NCI-H2196 treated with DMSO at 0.1 percent for 48 hours (cell line): ENCODE results near the gene QDPR.

Experiments used
- DNase-seq: peaks from one replicate; lab custom pipeline; 2025; ENCODE audit not compliant: unreplicated experiment; lab: John Stamatoyannopoulos, UW

QDPR gene

DNA sequence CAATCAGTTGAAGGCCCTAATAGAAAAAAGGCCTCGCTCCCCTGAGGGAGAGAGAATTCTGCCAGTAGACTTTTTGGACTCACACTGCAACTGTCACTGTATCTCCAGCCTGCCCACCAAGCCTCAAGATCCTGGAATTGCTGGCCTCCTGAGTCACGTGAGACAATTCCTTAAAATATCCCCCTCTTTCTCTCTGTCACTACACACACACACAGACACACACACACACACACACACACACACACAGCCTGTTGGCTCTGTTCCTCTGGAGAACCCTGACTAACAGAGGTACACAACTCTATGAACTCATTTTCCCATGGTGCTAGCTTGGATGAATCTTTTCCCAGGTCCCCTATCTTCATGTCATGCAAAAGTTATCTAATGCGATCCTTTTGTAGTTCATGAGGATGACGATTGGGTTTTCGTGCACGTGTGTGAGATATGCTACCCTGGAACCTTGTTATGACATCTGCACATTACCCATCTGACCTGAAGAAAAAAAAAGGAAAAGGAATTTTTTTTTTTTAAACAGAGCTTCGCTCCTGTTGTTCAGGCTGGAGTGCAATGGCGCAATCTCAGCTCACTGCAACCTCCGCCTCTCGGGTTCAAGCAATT, 16.8 kb upstream of the QDPR start:
- no peak for DNase-seq

DNA sequence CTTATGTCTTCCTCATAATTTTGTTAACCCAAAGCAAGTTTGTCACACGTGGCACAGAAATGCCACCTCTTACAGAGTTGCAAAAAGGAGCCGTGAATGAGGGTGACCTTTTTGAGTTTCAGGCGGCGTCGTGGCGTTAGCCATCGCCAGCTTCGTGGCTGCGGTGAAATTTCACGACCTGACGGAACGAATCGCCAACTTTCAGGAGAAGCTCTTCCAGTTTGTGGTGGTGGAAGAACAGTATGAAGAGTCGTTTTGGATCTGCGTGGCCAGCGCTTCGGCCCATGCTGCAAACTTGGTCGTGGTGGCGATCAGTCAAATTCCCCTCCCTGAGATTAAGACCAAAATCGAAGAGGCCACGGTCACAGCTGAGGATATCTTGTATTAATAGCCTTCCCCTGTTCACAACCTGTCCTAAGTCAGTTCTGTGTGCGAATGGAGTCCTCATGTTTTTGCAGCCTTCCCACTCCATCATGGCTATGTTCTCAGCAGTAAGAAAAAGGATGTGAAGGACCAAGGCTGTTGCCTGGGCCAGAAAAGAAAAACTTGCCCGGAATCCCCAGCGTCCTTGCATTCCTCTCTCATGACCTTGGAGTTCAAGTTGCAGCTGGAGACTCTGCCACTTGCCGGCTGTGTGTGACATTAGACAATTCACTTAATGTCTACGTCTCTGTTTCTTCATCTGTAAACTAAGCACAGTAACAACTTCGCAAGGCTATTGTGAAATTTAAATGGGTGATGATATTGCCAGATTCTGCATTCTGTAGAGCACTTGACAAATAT, 15.0 kb upstream of the QDPR start:
- DNase-seq = no peak

DNA sequence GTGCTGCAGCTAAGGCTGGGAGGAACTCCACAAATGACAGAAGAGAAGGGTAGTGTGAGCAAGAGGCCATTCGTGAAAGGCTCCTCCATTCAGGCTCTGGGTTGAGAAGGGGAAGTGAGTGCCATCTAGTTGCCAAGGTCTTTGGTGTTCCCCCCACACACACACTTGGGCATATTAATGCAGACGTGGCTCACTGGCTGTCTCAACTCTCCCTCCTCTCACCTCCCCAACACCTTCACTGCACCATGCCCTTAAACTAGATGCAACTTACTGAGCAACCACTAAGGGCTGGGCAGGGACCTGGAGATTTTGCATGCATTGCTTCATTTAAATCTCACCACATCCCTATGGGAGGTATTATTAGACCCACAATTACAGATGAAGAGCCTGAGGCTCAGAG, 11.8 kb upstream of the QDPR start:
- DNase-seq = no peak

DNA sequence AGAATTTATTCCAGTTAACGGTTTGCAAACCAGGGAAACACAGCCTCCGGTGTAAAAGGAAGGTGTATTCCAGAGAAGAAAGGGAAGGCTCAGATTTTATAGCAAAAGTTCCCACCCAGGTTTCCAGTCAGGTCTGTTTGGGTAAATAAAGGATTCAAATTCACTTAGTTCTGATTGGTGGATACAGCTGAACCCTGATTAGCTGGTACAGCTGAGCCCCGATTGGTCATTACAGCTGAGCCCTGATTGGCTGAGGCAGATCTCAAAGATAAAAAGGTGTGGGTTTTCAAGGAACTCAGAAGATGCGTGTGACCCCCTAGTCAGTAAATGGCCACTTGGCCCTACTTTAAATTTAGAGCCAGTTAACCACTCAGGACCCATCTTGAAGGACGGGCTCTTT, 9.7 kb upstream of the QDPR start:
- no peak for DNase-seq

DNA sequence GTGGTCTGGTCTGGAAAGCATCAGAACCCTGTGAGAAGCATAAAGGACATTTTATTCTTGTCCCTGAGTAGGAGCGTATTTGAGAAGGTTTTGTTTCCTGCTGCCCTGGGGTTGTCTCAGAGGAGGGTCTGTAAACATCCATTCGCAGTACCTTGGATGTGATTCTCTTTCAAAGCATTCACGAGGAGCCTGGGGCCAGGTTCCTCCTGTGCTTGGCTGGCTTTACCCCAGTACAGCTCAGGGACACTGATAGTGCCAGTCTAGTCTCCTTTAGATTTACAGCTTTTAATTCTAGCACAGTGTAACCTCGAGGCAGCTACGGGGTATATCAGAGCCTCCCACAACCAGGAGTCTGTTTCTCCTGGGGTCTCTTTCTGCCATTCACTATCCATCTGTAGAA, 5.8 kb upstream of the QDPR start:
- DNase-seq = no peak

DNA sequence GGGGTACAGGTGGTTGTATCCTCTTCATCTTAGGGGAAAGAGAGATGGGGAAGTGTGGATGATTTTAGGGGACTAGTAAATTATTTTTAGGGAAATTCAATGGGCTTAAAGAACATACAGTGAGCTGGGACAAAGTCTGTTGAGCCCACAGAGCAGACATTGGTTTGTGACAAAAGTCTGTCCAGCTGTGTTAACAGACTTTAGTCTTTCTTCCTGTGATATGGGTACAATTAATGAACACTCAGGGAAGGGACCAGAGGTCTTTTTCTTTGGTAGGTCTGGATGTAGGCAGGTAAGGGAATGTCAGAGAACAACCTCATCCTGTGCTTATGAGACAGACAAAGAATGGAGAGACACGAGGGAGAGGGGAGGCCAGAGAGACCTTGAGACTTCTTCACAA, 5.1 kb upstream of the QDPR start:
- DNase-seq = no peak

DNA sequence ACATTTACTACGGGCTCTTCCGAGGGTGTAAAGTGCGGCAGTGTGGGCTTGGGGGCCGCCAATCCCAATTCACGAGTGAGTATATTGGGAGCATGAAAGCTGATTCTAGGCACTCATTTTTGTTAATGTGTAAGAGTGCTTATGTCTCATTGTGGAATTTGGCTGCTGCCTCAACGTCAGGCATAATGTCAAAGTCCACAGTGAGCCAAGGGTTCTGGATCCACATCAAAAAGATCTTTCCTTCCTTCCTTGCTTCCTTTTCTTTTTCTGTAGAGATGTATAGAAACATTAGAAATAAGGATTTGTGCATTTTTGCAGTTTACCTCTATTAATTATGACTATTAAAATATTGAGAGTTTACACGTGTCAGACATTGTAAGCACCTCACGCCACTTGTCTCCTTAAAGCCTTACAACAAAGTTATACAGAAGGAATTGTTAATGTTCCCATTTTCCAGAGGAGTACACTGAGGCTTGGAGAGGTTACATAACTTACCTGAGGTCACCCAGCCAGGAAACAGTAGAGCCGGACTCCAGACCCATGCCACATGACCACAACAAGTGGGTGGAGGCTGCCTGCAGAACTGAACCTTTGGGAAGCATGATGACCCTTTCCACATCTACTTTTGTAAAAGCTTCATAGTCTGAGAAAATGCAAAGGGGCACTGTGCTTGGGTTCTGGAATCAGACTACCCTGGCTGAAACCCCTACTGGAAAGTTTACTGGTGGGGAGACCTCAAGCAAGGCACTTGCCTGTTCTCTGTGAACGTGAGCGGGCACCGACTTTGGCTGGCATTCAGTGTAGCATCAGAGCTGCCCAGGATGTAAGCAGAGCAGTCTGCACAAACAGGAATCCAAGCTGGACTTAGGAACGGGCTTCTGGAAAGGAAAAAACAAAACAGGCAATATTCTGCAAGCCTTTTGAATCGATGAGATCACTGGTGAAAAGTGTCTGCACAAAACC, 3.8 kb upstream of the QDPR start:
- DNase-seq = no peak

DNA sequence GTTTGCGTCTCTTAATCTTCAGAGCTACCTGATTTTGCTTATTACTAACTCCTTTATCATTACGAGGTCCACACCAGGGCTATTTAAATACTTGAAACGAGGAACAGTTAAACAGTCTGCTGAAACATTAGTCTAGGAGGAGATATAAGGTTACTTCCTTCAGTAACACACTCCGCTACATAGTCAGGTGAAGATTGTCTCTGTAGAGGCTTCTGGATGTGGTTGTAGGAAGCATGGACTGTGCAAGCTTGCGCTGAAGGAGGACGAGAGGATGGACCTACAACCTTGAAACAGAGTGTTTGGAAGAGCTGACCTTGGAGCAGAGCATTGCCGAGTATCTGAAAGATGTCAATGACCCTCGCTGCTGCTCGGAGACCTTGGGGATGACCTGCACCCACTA, 3.0 kb upstream of the QDPR start, which contains the start of gene CLRN2:
Gene CLRN2 (plus strand): TSS at position 301 of the 400 bp plus-strand sequence. CDS start 102 bp downstream, outside the sequence.
- DNase-seq = no peak

DNA sequence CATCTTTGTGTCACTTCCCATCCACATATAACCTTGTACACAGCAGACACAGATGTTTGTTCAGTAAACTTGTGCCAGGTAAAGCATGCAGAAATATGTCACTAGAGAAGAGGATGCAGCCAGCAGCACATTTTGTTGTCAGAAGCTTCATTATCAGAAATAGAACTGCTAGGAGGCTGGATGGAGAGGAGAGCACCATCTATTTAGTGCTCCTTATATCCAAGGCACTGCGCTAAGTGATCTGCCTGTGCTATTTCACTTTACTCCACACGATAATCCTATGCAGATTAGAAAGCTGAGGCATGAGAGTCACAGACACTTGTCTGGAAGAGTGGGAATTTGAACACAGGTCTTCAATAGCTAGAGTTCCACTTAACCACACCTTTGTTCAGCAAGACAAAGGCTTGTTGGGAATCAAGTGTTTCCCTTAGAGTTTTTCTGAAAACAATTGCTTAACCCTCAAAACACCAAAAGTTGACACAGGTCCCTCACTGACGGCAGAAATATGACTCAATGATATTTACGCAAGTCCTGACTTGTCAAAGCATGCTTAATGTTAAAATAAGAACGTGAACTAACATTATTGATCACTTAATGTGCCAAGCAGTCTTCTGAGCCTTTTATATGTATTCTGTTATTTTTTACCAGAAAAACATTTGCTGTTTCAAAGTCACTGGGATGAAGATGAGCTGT, 1.2 kb upstream of the QDPR start:
- DNase-seq = no peak

DNA sequence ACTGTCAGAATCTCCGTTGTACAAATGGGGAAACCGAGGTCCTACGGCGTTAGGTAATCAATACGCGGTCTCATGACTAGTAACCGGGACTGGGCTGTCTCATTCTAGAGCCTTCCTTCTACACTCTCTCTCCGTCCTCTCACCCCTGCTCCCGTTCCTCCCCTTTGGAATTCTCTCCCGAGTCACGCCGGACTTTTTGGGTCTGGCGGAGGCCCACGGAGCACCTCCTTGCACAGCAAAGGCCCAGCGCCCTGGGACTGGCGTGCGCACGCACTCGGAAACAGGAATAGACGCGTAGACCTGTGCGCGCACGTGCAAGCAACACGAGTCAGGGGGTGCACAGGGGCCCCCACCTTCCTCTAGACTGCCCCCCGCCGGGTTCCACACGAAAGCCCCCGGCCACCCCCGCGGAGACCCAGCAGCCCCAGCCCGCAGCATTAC, 361 bp downstream of the QDPR start:
- DNase-seq = no peak

DNA sequence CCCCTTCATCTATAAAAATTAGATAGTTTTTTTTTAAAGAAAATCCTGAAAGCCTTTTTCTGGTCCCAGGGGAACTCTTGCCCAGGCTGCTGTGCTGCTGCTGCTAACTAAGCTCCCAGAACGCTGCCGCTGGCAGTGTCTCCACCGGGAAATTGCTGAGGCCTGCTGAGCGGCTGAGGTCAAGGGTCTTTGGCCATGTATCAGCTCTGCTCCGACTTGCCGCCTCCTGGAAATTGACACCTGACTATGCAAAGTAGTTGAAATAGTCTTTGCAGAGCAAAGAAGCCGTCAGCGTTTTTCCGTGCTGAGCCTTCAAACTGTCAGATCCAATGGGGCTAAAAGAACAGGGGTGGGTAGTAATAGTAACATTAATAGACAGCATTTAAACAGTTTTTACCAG, 839 bp downstream of the QDPR start:
- no peak for DNase-seq

DNA sequence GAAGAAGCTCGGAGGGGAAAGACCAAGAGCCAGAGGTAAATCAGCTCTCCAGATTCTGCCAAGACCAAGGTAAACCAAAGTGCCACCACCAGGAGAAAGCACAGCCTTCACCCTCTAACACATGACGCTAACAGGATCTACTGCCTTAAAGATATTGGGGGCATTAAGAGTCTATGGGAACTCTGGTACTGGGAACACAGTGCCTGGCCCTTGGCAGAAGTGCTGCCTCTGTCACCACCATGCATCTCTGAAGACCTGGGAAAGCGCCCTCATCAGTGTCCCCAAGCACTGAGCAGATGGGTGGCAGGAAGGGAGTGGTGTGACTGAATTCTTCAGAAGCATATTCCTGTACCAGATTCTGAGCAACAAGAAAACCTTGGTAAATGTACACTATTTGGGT, 1.3 kb downstream of the QDPR start:
- no peak for DNase-seq

DNA sequence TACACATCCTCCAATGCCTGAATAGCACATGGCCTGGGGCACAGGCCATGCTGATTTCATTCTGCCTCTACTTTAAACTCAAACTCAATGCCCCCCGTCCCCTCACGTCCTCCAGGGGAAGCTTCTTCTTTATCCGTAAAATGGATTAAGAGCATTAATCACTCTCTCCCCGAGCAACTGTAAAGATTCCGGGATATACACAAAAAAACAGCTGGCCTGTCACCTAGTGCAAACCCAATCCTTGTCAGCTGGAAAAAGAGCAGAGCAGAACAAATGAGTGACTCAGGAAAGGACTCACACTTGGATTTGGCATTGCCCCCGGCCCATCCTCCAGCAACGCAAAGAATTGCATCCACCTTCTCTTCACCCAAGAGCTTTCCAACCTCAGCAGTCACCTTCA, 7.8 kb downstream of the QDPR start:
- DNase-seq = no peak

DNA sequence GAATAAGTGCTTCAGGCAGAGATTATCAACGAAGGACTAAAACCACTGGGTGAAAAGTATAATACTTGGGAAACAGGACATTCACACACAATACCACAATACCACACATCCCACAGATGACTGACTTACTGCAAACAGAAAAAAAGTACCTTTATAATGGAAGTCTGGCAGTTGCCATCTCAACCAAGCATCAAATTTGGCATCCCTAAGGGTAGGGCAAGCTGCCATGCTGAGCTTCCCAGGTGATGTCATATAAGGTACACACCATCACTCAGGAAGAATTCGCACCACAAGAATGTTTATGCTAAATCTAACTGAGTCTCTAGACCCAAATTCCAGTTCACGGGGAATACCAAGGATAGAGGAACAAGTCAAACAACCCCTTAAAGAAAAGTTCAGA, 9.1 kb downstream of the QDPR start:
- DNase-seq = no peak

DNA sequence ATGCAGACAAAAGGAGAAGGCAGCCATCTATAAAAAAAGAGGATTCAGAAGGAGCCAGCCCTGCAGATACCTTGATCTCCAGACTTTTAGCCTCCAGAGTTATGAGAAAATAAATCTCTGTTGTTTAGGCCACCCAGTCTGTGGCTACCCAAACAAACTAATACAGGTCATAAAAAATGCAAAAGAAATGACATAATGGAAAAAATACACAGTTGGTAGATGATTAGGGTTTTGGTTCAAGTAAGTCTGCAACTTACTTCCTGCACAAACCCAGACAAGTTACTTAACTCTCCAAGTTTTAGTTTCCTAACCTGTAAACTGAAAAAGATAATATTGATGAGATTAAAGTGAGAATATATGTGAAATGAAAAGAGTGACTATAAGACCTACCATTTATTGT, 11.3 kb downstream of the QDPR start:
- no peak for DNase-seq

DNA sequence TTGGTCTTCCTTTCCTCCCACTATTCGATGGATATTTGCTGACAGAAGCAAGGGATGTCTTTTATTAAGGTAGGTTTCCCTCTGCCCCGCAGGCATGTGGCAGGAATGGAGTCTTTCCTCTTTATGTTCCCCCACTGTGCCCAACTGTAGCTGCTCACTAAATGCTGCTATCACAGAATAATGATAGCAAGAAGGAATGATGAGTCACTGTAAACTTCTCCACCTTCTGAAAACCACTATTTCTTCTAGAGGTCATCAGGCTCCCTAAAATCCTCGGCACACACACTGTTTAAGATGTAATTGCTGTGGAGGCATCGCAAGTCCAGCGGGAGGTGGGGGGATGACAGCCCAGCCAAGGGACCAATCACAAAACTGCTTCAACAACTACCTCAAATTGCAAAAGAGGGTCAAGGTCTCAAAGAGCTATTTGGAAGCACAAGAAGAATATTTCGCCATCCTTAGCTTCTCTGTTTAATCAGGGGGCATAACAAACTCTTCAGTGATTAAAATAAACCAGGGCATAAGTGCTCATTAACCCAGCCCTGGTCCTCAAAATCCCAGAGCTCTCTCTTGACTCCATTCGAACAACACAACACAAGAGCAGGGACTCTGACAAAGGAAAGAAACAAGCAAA, 13.9 kb downstream of the QDPR start:
- DNase-seq = no peak

DNA sequence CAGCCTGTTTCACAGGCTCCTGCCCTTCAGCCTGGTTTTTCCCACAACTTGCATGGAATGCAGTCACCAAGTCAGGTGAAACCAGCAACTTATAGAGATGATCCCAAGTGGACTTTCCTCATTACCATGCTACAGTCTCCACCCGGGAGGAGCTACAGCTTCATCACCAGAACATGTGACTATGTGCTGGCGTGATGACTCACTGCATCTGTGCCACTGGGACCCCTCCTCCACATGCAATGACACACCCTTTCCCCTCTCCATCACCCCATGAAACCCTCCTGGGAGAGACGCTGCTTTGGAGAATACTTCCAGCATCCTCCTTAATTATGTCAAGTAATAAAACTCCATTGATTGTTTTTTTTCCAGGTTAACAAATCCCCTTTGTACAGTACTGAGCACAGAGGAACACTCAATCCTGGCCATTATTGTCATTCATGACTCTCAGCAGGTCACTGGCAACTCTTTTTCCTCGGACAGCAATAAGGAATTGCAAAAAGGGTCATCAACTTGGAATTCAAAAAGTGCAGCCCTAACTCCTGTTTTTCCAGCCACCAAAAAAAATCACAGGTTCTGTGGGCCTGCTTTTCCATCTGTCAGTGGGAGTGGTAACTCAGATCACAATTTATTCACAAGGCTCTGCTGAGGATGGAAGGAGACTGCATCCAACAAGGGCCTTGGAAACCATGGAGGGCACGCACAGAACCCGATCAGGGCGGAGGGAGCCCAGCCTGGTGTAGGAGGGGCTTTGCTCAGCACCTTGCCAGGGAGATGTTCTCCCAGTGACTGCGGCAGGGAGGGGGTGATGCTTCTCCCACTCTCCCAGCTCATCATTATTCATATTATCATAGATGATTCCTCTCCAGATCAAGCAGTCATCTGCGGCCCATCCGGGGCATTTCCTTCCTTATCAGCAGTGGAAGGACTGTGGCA, 17.4 kb downstream of the QDPR start:
- no peak for DNase-seq

DNA sequence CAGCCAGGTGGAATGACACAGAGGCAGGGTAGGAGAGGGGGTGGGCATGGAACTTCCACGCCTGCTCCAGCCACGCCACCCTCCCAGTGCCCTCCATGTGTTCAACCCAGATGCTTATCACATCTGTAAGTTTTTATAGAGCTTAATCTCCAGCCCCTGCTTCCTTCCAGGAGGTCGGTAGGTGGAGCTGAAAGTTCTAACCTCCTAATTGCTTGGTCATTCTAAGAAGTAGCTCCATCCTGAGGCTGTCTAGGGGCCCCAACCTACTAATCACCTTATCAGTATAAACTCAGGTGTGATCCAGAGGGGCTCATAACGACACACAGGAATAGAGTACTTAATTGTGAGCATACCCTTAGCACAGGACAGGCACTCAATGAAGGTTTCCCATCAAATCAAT, 18.3 kb downstream of the QDPR start:
- DNase-seq = no peak

DNA sequence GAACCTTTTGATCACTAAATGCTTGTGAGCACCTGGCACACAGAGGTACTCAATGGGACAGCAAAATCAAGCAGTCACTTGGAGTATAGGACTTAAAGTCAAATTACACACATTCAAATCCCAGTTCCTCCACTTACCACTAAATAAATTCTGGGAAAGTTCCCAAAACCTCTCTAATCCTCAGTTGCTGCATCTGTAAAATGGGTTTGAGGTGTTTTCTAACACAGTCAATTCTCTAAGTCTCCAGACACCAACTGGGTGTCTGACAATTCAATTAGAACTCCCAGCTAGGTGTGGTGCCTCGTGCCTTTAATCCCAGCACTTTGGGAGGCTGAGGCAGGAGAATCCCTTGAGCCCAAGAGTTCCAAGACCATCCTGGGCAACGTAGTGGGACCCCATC, 19.0 kb downstream of the QDPR start:
- no peak for DNase-seq
